Inflammatory macrophage treated with lipopolysaccharide for 1 hour (primary cell): ENCODE measurements around the gene NHLRC1.
"Not testable (repeated sequence)": the region's sequence is repeated elsewhere in the genome, so short reads cannot be mapped to it uniquely, and the experiment has no call there.

Source experiments
- DNase-seq, 2 donors: peaks; one replicate each; pipeline ENCODE4 v3.0.0-alpha.2; 2020 to 2022

NHLRC1 gene

DNA sequence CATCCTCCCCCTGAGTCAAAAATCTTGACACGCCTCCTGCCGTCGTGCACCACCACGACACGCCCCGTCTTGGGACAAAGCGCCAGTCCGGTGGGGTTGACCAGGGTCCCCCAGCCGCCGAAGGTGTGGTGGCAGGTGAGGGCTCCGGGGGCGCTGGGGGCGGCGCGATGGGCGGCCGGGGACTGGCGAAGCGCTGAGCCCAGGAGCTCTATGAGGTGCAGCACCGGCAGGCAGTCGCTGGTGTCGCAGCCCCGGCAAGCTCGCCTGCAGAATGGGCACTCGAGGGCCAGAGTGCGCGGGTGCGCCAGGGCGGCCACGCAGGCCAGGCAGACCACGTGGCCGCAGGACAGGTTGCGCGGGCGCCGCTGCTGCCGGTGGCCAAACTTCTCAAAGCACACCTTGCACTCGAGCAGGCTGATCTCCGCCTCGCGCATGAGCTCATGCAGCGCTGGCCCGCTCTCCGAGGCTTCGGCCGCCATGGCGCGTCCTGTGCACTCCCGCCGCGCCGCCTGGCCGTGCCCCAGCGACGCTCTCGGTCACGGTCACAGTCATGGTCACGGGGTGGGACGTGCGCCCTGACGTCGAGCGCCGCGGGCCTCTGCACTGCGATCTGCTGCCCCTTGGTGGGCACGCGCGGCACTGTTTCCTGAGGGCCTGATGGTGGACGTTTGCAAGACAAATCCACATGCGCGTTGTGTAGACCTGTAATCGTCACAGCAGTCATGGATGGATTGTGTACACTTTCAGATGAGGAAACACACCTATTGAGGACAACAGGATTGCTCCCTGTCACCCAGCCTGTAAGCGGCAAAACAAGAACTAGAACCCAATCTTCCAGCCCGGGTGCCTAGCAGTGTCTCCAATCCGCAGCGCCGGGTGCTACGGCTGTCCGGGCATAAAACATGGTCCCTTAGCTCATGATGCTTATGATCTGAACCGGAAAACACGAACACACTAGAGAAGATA, at the start of gene NHLRC1:
NHLRC1 (minus strand) TSS at position 550 of the 966 bp plus-strand sequence; CDS start at position 479, 71 bp downstream.
- DNase-seq: peak; percentile 86 to 92

DNA sequence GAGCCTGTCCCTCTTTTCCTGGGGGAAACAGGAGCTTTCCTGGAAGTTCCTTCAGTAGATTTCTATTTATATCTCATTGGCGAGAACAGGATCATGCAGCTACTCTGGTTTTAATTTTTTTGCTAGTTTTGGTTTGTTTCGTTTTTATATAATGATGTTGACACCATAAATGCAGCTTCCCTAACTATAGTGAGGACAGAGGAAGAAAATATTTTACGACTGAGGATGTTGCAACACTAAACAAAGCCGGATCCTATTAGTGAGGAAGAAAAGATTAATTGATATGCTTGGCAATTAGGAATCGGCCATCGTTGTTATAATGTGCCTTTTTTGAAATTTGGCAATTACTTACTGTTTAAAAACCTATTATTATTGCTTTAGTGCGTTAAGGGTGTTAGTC, 49.4 kb upstream of the NHLRC1 start:
- peak; percentile 62 to 76 for DNase-seq

DNA sequence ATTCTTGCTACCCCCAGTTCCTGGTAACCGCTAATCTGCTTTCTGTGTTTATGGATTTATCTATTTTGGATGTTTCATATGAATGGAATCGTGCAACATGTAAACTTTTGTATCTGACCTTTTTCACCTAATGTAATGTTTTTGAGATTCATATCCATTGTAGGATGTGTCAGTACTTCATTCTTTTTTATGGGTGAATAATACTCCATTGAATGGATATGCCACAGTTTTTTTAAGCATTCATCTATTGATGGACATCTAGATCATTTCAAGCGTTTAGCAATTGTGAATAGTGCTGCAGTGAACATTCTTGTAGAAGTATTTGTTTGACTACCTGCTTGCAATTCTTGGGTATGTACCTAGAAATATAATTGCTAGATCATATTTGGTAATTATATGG, 45.8 kb upstream of the NHLRC1 start:
- no peak for DNase-seq

DNA sequence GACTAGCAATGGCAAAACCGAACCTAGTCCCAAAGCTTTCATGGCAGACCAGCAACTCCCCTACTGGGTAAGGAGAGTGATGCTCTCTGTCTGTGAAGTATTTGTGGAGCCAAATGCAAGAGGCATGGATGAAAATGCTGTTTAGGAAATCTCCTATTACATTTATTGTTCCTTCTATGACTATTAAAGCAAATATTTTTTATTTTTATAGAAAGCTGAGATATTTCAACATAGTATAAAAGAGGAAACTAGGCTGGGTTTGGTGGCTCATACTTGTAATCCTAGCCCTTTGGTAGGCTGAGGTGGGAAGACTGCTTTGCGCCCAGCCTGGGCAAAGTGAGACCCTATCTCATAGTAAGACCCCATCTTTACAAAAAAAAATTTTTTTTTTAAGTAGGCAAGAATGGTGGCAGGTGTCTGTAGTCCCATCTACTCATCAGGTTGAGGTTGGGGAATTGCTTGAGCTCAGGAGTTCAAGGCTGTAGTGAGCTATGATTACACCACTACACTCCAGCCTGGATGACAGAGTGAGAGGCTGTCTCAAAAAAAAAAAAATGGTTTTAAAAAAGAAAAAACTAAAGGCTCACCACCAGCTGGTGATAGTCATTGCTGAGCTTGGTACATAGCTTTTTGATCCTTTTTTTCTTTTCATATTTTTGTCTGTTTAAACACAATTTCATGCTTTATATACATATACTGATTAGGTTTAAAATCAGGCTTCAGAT, 44.0 kb upstream of the NHLRC1 start:
- peak; percentile 53 to 55 for DNase-seq

DNA sequence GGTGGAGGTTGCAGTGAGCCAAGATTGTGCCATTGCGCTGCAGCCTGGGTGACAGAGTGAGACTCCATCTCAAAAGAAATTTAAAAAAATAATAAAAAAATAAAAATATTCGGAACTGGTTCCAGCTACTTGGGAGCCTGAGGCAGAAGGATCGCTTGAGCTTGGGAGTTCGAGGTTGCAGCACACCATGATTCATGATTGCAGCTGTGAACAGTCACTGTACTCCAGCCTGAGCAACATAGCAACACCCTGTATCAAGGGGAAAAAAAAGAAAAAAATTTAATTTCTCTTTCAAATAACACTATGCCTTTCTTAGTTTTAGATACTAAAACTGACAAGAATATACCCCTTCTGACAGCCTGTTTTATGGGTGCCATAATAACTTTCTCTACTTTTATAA, 43.3 kb upstream of the NHLRC1 start:
- DNase-seq: peak in 1 of 2 donors; percentile 43

DNA sequence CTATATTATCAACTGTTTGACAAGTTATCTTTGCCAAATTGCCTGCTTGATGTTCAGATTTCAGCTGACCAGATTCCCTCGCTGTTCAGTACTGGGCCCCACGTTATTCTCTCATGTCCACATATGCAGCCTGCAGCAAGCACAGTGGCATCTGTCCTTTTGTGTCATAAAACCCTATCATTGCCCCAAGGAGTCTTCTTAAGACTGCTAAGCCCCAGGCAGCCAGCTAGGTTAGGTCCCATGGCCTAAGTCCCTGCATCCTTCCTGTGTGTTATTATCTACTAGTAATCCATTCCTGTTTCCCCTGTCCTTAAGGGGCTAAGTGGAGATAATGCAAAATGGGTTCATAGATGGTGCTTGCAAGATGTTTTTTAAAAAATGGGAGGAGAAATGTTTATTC, 39.9 kb upstream of the NHLRC1 start:
- no peak for DNase-seq

DNA sequence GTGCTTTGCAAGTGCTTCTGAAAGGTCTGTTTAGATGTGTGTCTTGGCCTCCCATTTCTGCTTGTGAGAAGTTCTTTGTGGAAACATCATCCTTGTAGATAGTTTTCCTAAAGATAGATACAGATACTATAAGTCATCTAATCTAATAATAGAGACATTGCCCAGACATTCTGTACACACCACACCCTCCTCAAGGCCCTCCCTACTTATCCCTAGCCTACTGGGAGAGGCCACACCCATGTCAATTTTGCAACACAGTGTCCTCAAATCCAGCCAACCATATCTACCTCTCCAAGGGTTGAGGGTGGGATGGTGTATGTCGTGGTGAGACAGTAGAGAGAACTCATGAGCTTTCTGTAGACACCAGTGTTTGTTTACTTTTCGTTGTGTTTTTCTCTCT, 39.0 kb upstream of the NHLRC1 start:
- DNase-seq: no peak

DNA sequence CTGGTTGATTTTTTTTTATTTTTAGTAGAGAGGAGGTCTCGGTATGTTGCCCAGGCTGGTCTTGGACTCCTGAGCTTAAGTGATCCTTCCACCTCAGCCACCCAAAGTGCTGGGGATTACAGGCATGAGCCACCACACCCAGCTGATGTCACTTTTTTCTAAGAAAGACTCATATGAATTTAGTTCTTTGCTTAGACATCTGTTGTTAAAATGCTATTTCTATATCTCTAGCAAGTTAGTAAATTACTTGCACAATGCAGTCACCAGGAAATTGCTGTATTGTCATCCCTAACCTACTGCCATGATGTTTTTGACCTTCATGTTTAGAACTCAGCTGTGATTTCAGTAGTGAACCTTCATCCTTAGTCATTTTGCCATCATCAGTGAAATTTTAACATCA, 38.4 kb upstream of the NHLRC1 start:
- DNase-seq: peak; percentile 22 to 34

DNA sequence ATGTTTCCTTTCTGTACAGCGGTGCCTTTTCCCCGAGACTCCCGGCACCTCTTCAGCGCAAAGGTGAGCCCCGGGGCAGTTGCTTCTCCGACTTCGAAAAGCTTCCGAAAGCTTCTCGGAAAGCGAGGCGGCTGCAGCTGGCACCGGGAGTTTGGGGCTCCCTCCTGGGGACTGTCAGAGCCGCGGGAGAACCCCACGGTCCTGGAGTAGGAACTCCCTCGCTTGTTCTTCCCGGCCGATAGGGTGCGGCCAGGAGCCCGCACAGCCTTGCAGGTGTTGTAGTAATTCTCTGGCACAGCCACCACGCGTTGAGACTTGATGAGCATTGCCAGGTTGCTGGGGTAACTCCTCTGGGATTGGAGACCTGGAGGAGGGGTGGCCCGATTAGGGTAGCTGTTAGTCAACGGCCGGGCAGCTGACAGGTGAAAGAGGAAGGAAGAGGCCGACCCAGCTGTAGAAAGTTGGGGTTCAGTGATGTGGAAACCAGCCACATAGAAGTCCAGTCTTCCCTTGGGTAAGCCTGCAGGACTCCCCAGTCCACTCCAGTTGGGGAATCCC, 33.5 kb upstream of the NHLRC1 start:
- DNase-seq: peak; percentile 47 to 67

DNA sequence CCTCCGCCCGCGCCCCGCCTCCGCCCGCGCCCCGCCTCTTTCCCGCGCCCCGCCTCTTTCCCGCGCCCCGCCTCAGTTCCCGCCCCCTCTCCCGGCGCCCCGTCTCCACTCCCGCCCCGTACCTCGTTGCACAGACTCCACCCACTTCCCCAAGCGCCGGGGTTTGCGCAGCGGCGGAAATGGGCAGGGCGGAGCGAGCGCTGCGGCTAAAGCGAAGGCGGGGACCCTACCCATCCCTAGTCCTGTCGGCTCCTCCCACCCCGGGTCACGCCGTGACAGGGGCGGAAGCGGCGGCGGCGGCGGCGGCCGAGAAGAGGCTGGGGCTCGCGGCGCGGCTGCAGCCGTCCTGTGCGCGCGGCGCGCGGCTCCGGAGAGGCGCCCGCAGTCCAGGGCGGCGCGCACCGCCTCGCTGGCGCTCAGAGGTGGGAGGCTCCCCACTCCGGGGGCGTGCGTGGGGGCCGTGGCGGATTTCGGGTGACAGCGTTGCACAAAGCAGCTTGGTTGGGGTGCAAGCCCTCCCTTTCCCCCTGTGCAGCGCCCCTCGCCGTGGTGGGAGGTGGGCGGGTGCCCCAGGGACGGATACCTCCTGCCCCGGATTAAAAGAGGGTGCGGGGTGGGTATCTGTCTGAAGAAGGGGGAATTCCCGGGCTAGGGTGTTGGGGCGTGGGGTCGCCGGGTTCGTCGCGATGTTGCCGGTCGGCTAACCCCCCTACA, 32.8 kb upstream of the NHLRC1 start, which contains the start of gene KDM1B:
KDM1B (plus strand) TSS at position 273 of the 714 bp plus-strand sequence. CDS start 4,474 bp downstream, outside the sequence.
- peak; percentile 97 to 98 for DNase-seq

DNA sequence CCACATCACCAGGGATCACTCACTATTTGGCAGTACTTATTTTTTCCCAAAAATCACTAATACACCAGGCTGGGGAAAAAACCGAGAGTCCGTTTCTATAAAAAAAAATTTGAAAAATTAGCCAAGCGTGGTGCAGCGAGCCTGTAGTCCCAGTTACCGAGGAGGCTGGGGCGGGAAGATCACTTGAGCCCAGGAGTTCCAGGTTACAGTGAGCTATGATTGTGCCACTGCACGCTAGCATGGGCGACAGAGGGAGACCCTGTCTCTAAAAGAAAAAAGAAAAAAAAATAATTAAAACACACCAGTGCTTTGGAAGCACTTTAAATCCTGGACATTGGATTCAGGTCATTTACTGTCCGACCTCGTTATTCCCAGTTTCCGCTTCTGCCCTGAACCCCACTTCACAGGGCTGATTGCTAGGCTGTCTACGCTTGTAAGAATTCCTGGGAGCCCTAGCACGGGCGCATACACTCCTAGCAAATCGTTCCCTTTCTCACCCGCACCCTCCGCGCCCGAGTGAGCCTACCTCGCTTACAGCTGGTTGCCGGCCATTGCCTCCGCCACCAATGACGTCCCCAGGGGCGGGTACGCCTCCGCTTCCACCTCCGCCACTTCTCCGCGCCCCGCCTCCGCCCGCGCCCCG, 32.2 kb upstream of the NHLRC1 start, which contains the start of gene TPMT:
TPMT (minus strand) TSS at position 571 of the 643 bp plus-strand sequence. CDS start 5,950 bp downstream, outside the sequence.
- DNase-seq: no peak

DNA sequence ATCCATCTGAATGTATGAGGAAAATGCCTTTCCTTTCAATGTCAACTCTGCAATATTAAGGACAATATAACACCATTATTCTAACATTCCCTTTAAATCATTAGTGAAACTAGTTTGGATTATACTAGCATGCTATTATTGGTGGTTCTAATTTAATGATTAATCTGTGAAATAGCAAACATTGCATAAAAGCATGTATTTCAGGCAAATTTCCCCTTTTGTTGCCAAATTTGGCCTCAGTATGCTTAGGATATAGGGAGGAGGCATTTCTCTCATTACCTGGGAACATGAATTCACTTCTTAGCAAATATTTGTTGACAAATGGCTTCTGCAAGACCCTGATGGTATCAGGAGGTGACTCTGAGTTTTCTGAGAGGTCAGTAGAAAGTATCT, 30.8 kb upstream of the NHLRC1 start:
- peak in 1 of 2 donors; percentile 16 for DNase-seq

DNA sequence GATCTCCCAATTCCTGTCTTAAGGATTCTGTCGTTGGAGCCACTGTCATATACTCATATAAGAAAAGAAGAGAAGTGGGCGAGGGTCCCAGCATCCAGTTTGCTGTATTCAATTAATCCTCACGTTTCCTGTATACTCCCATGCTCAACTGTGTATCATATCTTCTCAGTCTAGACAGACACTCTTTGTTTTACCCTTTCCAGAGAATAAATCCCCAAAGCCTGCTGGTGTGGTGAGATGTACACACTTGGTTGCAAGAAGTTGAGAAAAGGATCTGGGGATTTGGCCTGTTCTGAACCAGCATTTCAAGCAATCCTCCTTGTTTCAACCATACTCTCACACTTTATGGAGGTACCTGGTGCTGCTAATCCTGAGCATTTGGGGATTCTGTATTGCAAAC, 29.3 kb upstream of the NHLRC1 start:
- DNase-seq: no peak

DNA sequence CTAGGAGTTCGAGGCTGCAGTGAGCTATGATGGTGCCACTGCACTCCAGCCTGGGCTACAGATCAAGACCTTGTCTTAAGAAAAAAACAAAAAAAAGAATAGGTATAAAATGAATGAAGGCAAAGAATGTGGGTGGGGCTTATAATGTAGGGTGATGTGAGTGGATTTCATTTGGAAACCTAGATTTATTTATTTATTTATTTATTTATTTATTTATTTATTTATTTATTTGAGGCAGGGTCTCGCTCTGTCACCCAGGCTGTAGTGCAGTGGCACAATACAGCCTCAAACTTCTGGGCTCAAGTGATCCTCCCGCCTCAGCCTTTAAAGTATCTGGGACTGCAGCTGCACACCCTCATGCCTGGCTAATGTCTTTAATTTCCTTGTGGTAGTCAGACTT, 28.9 kb upstream of the NHLRC1 start:
- DNase-seq: not testable (repeated sequence)

DNA sequence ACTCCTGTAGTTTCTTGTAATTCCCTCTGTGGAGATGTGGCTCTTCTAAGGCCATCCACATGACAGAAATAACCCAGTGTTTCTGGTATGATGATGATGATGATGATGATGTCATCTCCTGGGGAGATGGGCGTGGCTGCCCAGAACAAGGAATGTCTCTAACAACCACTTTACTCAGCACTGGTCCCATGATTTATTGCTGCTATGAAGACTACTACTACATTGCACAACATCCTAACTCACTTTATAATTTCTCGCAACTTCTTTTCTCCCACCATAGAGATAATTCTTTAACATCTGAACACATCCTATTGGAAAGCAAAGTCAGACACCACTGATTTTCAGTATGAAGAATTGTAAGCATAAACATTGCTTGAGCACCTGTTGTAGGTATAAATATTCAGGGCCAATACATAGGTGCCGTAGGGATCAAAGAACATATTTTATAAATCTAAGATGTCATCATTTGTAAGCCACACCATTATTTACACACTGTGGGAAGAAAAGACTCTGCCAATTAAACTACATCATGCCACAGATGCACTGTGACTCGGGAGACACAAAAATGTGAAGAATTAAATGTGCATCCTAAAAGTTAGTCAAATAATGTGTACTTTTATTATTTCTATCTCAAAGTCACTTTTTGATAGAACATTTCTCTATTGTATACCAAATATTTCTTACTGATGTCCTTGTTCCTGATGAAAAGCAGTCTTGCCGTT, 26.0 kb upstream of the NHLRC1 start:
- peak; percentile 84 to 92 for DNase-seq

DNA sequence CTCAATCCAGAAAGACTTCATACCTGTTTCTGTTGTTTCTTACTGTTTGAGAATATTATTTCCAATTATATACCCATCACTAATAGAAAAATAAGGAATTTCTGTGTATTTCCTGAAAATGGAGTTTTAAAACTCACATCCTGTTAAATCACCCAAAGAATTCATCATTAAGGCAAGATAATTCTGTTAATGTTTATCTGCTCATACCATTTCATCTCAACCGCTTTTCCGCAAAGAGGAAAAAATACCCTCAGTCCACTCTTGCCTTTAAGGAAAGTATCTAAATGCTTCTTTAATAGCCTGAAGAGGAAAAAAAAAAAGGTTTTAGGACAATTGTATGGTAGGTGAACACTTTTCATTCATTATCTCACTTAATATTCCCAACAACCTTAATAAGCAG, 25.1 kb upstream of the NHLRC1 start:
- DNase-seq: no peak

DNA sequence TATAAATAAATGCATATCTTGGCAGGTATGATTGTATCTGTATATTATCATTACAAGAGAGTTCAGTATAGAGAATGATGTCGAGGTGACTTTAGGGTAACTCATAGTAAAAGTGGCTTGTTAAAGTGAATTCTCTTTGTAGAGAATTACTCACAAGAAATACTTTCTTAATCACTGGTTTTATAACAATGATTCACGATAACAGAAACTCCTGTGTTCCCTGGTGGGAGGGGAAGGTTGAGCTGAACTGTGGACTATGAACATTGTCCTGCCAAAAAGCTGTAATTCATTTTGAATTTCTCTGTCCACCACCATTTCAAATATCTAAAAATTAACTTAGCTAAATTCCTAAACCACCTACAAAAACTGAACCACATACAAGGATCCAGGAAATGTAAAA, 24.7 kb upstream of the NHLRC1 start:
- DNase-seq: no peak

DNA sequence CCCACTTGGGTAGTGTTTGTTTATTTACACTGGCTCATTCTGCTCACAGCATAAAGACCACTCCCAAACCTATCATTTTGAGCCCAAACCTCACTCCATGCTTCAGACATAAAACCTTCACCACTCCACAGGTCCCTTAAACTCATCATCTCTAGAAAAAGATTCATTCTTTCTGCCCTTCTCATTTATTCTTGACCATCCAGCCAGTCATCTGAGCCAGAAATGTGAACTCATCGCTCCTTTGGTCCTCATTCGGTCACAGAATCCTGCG, 20.0 kb upstream of the NHLRC1 start:
- DNase-seq: no peak

DNA sequence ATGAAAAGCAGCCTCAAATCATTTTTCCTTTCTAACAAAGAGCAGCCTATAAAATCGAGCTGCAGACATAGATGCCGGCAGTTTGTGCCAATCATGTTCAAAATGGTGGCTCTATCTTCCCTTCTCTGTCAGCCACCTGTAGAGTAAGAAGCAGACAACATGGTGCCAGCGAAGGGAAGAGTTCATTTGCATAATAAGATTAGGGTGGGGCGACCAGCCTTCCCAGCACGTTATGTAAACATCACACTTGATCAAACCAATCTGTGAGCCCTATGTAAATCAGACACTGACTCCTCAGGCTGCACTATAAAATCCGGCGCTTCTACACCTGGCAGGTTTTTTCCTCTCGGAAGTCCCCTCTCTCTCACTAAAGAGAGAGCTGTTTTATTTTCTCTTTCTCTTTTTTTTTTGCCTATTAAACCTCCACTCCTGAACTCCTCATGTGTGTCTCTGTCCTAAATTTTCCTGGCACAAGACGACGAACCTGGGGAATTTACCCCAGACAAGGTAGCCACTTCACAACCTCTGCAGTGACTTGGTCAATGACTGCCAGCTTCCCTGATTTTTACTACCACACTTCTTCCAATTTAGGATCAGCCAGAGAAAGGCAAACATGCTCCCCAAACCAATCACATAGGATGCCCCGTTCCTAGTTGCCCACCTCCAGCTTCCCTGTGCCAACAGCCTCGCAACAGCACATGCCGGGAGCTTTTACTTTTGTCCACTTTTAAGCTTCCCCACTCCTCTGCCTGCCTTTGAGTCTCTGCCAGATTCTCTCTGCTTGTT, 19.5 kb upstream of the NHLRC1 start:
- DNase-seq: no peak

DNA sequence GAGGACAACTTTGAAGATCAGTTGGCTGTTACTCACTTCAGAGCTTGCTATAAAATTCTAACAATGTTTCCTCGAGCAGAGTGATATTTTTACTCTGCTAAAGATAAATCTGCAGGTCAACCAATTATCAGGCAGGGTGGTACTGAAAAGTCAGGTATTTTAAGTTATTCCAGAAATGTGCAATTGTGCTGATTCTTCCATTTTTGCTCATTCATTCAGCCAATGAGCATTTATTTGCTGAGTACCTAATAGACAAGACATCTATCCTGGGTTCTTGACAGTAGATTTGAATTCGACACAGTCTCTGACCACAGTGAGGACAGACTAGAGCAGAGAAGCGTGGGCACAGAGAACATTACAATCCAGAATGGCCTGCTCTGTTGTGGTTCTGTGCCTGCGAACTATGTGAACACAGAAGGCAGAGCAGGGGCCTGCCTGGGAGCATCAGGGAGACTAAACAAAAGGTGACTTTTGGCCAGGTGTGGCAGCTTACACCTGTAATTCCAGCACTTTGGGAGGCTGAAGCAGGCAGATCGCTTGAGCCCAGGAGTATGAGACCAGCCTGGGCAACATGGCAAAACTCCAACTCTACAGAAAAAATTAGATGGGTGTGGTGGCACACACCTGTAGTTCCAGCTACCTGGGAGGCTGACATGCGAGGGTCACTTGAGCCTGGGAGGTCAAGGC, 17.6 kb upstream of the NHLRC1 start:
- no peak for DNase-seq
